Islet of Langerhans (tissue), 1 donor: ENCODE measurements around the gene AKAP9.
A peak's percentile ranks its signal among the peaks of the same experiment; 100 is the strongest.
"Not testable (repeated sequence)": the region's sequence is repeated elsewhere in the genome, so short reads cannot be mapped to it uniquely, and the experiment has no call there.

Experiments used
- FAIRE-seq: peaks from one replicate; lab custom pipeline; 2011; peaks lifted over from hg19 to GRCh38; lab: Jason Lieb, UNC

The AKAP9 gene

GRCh38 chr7:91946549-91946948, 5.9 kb downstream of the AKAP9 start:
- FAIRE-seq, result no peak

- FAIRE-seq, result no peak
These were observed 7.3 kb downstream of the AKAP9 start for GRCh38 chr7:91947948-91948347.

GRCh38 chr7:91949221-91950009, 8.8 kb downstream of the AKAP9 start:
- FAIRE-seq, result no peak

- no peak for FAIRE-seq
These were observed 13.0 kb downstream of the AKAP9 start for GRCh38 chr7:91953618-91954017.

GRCh38 chr7:91956464-91956863, 15.8 kb downstream of the AKAP9 start:
- peak; percentile 82 for FAIRE-seq

GRCh38 chr7:91957232-91957631, 16.6 kb downstream of the AKAP9 start:
- FAIRE-seq, result no peak

- FAIRE-seq, result peak; percentile 86
These were observed 17.2 kb downstream of the AKAP9 start for GRCh38 chr7:91957823-91958222.

GRCh38 chr7:91959023-91959422, 18.4 kb downstream of the AKAP9 start:
- no peak for FAIRE-seq

- no peak for FAIRE-seq
These were observed 21.2 kb downstream of the AKAP9 start for GRCh38 chr7:91961816-91962215.

- peak; percentile 51 for FAIRE-seq
These were observed 21.8 kb downstream of the AKAP9 start for GRCh38 chr7:91962419-91962818.

GRCh38 chr7:91967513-91967912, 26.9 kb downstream of the AKAP9 start:
- FAIRE-seq, result not testable (repeated sequence)

GRCh38 chr7:91973639-91974038, 33.0 kb downstream of the AKAP9 start:
- FAIRE-seq, result no peak

- no peak for FAIRE-seq
These were observed 33.4 kb downstream of the AKAP9 start for GRCh38 chr7:91974066-91974465.

- no peak for FAIRE-seq
These were observed 36.1 kb downstream of the AKAP9 start for GRCh38 chr7:91976743-91977142.

- FAIRE-seq, result no peak
These were observed 38.9 kb downstream of the AKAP9 start for GRCh38 chr7:91979590-91979989.

- FAIRE-seq, result not testable (repeated sequence)
These were observed 41.7 kb downstream of the AKAP9 start for GRCh38 chr7:91982352-91982751.

- no peak for FAIRE-seq
These were observed 47.6 kb downstream of the AKAP9 start for GRCh38 chr7:91988213-91988612.

- no peak for FAIRE-seq
These were observed 53.3 kb downstream of the AKAP9 start for GRCh38 chr7:91993976-91994375.

GRCh38 chr7:91995391-91996105, 54.9 kb downstream of the AKAP9 start:
- no peak for FAIRE-seq

- no peak for FAIRE-seq
These were observed 59.2 kb downstream of the AKAP9 start for GRCh38 chr7:91999631-92000565.

GRCh38 chr7:92002720-92003119, 62.1 kb downstream of the AKAP9 start:
- no peak for FAIRE-seq

GRCh38 chr7:92006046-92006445, 65.4 kb downstream of the AKAP9 start:
- FAIRE-seq, result no peak

GRCh38 chr7:92010215-92010614, 69.6 kb downstream of the AKAP9 start:
- FAIRE-seq, result no peak
